ENCODE data around the gene EXOC8. TPM values are rescaled to one million over a fixed set of nuclear protein-coding genes. Genes with fewer than 3 reads are reported as not detected.

The EXOC8 gene
- total and polyA plus RNA-seq, 2 of the 13 experiments (the other 11 are each of a cell fraction or from before 2014, with no cell fraction given), result 2.1 to 7.9 TPM

DNA sequence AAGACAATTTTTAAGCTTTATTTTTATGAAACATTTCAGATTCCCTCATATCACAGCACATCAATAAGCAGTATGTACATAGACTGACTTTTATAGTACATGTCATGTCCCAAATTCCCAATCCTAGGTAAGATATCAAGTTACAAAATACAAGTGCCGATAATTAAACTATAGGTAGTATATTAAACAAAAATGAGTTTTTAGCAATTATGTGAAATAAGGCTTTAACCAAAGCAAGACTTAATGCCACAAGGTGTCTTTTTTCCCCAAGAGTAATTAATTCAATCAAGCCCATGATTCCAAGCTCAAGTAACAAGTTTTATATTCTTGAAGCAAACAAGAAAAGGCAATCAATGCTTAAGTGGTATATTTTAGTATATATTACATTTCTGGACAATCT lies 4.9 kb downstream of the EXOC8 start:
- H2AFZ ChIP-seq (ENCODE audit: low read length), result no peak overlapping the region
- TF ChIP-seq, protein P1, sequence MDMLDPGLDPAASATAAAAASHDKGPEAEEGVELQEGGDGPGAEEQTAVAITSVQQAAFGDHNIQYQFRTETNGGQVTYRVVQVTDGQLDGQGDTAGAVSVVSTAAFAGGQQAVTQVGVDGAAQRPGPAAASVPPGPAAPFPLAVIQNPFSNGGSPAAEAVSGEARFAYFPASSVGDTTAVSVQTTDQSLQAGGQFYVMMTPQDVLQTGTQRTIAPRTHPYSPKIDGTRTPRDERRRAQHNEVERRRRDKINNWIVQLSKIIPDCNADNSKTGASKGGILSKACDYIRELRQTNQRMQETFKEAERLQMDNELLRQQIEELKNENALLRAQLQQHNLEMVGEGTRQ (IDR thresholded peaks at IDR 0.05; ENCODE audit: low read depth, low read length), result no peak
- TF ChIP-seq, protein P1 (CRISPR knock-in tag; IDR thresholded peaks at IDR 0.05; ENCODE audit: borderline replicate concordance), result no peak
- TF ChIP-seq ZNF83 (CRISPR knock-in tag; IDR thresholded peaks at IDR 0.05; ENCODE audit: borderline replicate concordance) (no peak), U2AF1 (optimal IDR thresholded peaks at IDR 0.05; ENCODE audit: low read depth, low read length) (no peak), ZFP90 (CRISPR knock-in tag; IDR thresholded peaks at IDR 0.05; ENCODE audit: borderline replicate concordance) (no peak), MEIS1 (CRISPR knock-in tag; IDR thresholded peaks at IDR 0.05; ENCODE audit: borderline replicate concordance) (no peak), YEATS4 (CRISPR knock-in tag; IDR thresholded peaks at IDR 0.05; ENCODE audit: borderline replicate concordance) (no peak), ZBTB7B (CRISPR knock-in tag; IDR thresholded peaks at IDR 0.05) (no peak), ZNF224 (CRISPR knock-in tag; IDR thresholded peaks at IDR 0.05) (no peak), RBM39 (IDR thresholded peaks at IDR 0.05; ENCODE audit: low read depth, low read length, poor library complexity, severe bottlenecking) (no peak)
- TF ChIP-seq, protein P2, sequence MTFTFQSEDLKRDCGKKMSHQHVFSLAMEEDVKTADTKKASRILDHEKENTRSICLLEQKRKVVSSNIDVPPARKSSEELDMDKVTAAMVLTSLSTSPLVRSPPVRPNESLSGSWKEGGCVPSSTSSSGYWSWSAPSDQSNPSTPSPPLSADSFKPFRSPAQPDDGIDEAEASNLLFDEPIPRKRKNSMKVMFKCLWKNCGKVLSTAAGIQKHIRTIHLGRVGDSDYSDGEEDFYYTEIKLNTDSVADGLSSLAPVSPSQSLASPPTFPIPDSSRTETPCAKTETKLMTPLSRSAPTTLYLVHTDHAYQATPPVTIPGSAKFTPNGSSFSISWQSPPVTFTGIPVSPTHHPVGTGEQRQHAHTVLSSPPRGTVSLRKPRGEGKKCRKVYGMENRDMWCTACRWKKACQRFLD (CRISPR knock-in tag; IDR thresholded peaks at IDR 0.05; ENCODE audit: borderline replicate concordance), result no peak
- TF ChIP-seq, protein P3, sequence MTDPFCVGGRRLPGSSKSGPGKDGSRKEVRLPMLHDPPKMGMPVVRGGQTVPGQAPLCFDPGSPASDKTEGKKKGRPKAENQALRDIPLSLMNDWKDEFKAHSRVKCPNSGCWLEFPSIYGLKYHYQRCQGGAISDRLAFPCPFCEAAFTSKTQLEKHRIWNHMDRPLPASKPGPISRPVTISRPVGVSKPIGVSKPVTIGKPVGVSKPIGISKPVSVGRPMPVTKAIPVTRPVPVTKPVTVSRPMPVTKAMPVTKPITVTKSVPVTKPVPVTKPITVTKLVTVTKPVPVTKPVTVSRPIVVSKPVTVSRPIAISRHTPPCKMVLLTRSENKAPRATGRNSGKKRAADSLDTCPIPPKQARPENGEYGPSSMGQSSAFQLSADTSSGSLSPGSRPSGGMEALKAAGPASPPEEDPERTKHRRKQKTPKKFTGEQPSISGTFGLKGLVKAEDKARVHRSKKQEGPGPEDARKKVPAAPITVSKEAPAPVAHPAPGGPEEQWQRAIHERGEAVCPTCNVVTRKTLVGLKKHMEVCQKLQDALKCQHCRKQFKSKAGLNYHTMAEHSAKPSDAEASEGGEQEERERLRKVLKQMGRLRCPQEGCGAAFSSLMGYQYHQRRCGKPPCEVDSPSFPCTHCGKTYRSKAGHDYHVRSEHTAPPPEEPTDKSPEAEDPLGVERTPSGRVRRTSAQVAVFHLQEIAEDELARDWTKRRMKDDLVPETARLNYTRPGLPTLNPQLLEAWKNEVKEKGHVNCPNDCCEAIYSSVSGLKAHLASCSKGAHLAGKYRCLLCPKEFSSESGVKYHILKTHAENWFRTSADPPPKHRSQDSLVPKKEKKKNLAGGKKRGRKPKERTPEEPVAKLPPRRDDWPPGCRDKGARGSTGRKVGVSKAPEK (CRISPR knock-in tag; IDR thresholded peaks at IDR 0.05; ENCODE audit: borderline replicate concordance), result no peak
- WGBS (ENCODE audit: low lambda C conversion rate), result 93% methylated on average over 1 of the region's 1 CpG
- intact Hi-C loops (cut with micrococcal nuclease; ENCODE audit: unreplicated experiment), result no loop called here
- ChIA-PET CTCF (ENCODE audit: low intra/inter-chr PET ratio, low total read pairs) (no interaction called here), POLR2A (no interaction called here)
- no peaks in the 10 kb centered on the region; a peak in 1 of 5 replicates for H3K27me3 ChIP-seq (ENCODE audit: control insufficient read depth in 1 of 2, insufficient read depth in 2 of 2, low read length in 2 of 2)
- ATAC-seq (no peak), DNase-seq (ENCODE audit: low spot score) (no peak), FAIRE-seq (no peak)
- H3K9ac ChIP-seq (ENCODE audit: insufficient read depth, low read depth, low read length), result no peak overlapping the region
- H3K4me1 ChIP-seq (ENCODE audit: insufficient read depth, low read length), result peaks cover 28% of the 10 kb centered on the region
- no peaks in the 10 kb centered on the region for H3K9me3 ChIP-seq (ENCODE audit: low read length)
- peaks cover 53% of the 10 kb centered on the region for H3K79me2 ChIP-seq (ENCODE audit: insufficient read depth, low read length)
- no peaks in the 10 kb centered on the region for H3K36me3 ChIP-seq (replicated peaks in 1 of 2; ENCODE audit: control insufficient read depth in 1 of 2, insufficient read depth in 2 of 2, low read length in 2 of 2)
- peak overlapping the region; percentile 97 for H3K4me2 ChIP-seq (ENCODE audit: low read depth, low read length)
- H4K20me1 ChIP-seq (ENCODE audit: insufficient read depth, low read length), result peaks cover 10% of the 10 kb centered on the region; the same call in 1 of the 2 replicates
- in situ Hi-C loops (cut with HindIII; ENCODE audit: extremely low pct_ligation_motif_present, low pct_unique_long_range_greater_than_20kb), result no loop called here
- 0 out of 6 replicates have a peak overlapping the region, but pooled peaks of 1 of the 3 experiments have one; percentile 23 for H3K4me3 ChIP-seq (replicated peaks in 1 of 3; ENCODE audit: insufficient read depth in 1 of 3, low read depth in 2 of 3, low read length in 3 of 3)
- BruUV-seq (replicated peaks), result no TSS peak
- H3K27ac ChIP-seq (ENCODE audit: extremely low read length, insufficient read depth, low read length), result no peak overlapping the region

Measured in HepG2 (cell line).